HEK293T (cell line): Measurements from ENCODE around the gene COL5A1.

Source experiments
- CTCF ChIA-PET: fragments of 350-600 bp; formaldehyde crosslinking; extraction: SDS; loops from one replicate; lab custom pipeline; 2021; ENCODE audit warnings: antibody characterized with exemption, inconsistent platforms; lab: Yijun Ruan, JAX
- POLR2A ChIA-PET: fragments of 350-600 bp; formaldehyde crosslinking; extraction: SDS; loops from one replicate; lab custom pipeline; 2020; ENCODE audit warnings: antibody characterized with exemption, inconsistent platforms; lab: Yijun Ruan, JAX
- DNase-seq: peaks from one replicate; pipeline ENCODE4 v3.0.0; 2012; ENCODE audit warnings: mixed read lengths; ENCODE audit errors: extremely low spot score
- ARNT ChIP-seq: fragments of 450-650 bp; IDR thresholded peaks from 2 replicates; pipeline ENCODE4 v1.6.1; 2017; ENCODE audit warnings: mild to moderate bottlenecking
- BHLHE40 ChIP-seq: fragments of 450-650 bp; IDR thresholded peaks from 2 replicates; pipeline ENCODE4 v1.6.1; 2016; ENCODE audit warnings: mild to moderate bottlenecking, moderate library complexity, borderline replicate concordance
- CTBP1 ChIP-seq: fragments of 450-650 bp; IDR thresholded peaks from 2 replicates; pipeline ENCODE4 v1.6.1; 2016; ENCODE audit warnings: borderline replicate concordance
- ELF4 ChIP-seq: fragments of 450-650 bp; IDR thresholded peaks from 2 replicates; pipeline ENCODE4 v1.6.1; 2017; ENCODE audit warnings: antibody characterized with exemption
- FOXA1 ChIP-seq: fragments of 450-650 bp; IDR thresholded peaks from 2 replicates; pipeline ENCODE4 v1.6.1; 2016; ENCODE audit warnings: mild to moderate bottlenecking
- FOXK2 ChIP-seq: fragments of 450-650 bp; IDR thresholded peaks from 2 replicates; pipeline ENCODE4 v1.6.1; 2016; ENCODE audit warnings: mild to moderate bottlenecking
- FOXM1 ChIP-seq: fragments of 450-650 bp; IDR thresholded peaks from 2 replicates; pipeline ENCODE4 v1.6.1; 2017; ENCODE audit warnings: mild to moderate bottlenecking, borderline replicate concordance
- HDGF ChIP-seq: fragments of 450-650 bp; IDR thresholded peaks from 2 replicates; pipeline ENCODE4 v1.6.1; 2017; ENCODE audit warnings: antibody characterized with exemption, borderline replicate concordance
- L3MBTL2 ChIP-seq: fragments of 450-650 bp; conservative IDR thresholded peaks from 2 replicates; pipeline ENCODE4 v1.6.1; 2016; ENCODE audit warnings: mild to moderate bottlenecking
- LEF1 ChIP-seq: fragments of 450-650 bp; IDR thresholded peaks from 2 replicates; pipeline ENCODE4 v1.6.1; 2017; ENCODE audit warnings: mild to moderate bottlenecking, borderline replicate concordance
- NFRKB ChIP-seq: fragments of 450-650 bp; IDR thresholded peaks from 2 replicates; pipeline ENCODE4 v1.6.1; 2016; ENCODE audit warnings: mild to moderate bottlenecking, moderate library complexity
- SP1 ChIP-seq: fragments of 450-650 bp; IDR thresholded peaks from 2 replicates; pipeline ENCODE4 v1.6.1; 2017
- SUZ12 ChIP-seq: fragments of 450-650 bp; IDR thresholded peaks from 2 replicates; pipeline ENCODE4 v1.6.1; 2016; ENCODE audit warnings: mild to moderate bottlenecking
- TARDBP ChIP-seq: fragments of 450-650 bp; IDR thresholded peaks from 2 replicates; pipeline ENCODE4 v1.6.1; 2016
- ZNF384 ChIP-seq: fragments of 450-650 bp; IDR thresholded peaks from 2 replicates; pipeline ENCODE4 v1.6.1; 2016
- TF ChIP-seq, protein P1 (sequence below): fragments of 450-650 bp; IDR thresholded peaks from 2 replicates; pipeline ENCODE4 v1.6.1; 2016

COL5A1 gene

DNA sequence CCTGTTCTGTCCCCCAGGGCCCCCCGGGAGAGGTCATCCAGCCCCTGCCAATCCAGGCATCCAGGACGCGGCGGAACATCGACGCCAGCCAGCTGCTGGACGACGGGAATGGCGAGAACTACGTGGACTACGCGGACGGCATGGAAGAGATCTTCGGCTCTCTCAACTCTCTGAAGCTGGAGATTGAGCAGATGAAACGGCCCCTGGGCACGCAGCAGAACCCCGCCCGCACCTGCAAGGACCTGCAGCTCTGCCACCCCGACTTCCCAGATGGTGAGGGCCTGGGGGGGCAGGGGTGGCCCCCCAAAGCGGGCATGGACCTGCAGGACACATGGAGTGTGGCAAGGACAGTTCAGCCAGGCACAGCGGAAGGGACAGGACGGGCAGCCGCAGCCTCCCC, 183.0 kb downstream of the COL5A1 start:
- DNase-seq = no peak
- TF ChIP-seq L3MBTL2 (no peak), SUZ12 (no peak), ELF4 (no peak), TARDBP (no peak), ARNT (no peak), FOXA1 (no peak), FOXK2 (no peak), NFRKB (no peak), ZNF384 (no peak), CTBP1 (no peak), HDGF (no peak), BHLHE40 (no peak), FOXM1 (no peak), SP1 (no peak), LEF1 (no peak)
- TF ChIP-seq, protein P1, sequence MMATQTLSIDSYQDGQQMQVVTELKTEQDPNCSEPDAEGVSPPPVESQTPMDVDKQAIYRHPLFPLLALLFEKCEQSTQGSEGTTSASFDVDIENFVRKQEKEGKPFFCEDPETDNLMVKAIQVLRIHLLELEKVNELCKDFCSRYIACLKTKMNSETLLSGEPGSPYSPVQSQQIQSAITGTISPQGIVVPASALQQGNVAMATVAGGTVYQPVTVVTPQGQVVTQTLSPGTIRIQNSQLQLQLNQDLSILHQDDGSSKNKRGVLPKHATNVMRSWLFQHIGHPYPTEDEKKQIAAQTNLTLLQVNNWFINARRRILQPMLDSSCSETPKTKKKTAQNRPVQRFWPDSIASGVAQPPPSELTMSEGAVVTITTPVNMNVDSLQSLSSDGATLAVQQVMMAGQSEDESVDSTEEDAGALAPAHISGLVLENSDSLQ = no peak
- CTCF ChIA-PET = no interaction called here
- POLR2A ChIA-PET = no interaction called here

DNA sequence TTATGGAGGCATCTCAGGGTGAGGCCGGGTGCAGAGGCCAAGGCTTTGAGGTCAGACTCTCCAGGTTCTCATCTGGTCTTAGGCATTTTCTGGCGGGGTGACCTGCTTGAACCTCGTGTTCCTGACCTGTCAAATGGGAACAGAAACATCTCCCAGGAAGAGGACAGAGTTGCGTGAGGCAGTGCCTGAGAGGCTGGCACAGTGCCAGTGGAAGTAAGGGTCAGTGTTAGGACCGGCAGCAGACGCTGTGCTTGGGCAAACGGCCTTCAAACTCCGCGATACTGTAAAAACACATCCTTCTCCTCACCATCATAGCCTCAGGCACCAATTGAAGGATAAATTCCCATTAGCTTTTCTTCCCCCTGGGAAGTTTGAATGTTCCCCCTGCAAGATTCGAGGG, 183.4 kb downstream of the COL5A1 start:
- CTCF ChIA-PET = no interaction called here
- no peak for DNase-seq
- no peak for TF ChIP-seq SUZ12
- TF ChIP-seq FOXA1 = no peak
- TF ChIP-seq ELF4 = no peak
- POLR2A ChIA-PET = no interaction called here

DNA sequence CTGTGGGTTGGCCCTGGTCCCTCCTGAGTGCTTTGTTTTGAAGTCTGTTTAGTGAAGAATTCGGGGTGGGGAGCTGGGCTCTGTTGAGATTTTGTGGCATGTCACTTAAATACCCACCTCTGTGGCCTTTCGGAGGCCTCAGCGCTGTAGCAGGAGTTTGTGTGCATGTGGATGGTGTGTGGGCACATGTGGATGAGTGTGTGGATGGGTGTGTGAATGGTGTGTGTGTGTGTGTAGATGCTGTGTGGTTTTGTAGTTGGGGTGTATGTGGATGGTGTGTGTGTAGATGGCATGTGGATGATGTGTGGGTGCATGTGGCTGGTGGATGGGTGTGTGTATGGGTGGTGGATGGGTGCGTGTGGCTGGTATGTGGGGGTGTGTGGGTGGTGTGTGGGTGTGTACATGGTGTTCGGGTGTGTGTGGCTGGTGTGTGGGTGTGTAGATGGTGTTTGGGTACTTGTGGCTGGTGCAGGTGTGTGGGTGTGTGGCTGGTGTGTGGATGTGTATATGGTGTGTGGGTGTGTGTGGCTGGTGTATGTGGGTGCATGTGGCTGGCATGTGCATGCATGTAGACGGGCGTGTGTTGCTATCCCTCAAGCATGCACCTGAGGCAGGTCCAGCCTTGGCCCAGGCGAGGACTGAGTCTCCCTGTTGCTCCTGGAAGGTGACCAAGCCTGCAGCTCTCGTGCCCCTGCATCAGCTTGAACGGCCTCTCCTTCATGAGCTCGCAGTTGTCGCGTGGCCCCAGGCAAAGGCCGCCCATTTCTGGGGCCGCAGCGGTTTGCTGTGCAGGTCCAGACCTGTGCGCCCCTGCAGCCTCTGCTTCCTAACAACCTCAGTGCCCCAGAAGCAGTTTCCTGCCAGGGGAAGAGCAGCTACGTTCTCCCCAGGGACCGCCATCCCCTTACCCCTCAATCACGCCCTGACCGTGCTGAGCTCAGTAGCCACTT, 185.0 kb downstream of the COL5A1 start:
- TF ChIP-seq FOXM1 (no peak), HDGF (no peak), CTBP1 (no peak), TARDBP (no peak), FOXA1 (no peak), L3MBTL2 (no peak), ZNF384 (no peak), FOXK2 (no peak), NFRKB (no peak), LEF1 (no peak), ELF4 (no peak), BHLHE40 (no peak), SUZ12 (no peak), SP1 (no peak)
- TF ChIP-seq, protein P1 = no peak

DNA sequence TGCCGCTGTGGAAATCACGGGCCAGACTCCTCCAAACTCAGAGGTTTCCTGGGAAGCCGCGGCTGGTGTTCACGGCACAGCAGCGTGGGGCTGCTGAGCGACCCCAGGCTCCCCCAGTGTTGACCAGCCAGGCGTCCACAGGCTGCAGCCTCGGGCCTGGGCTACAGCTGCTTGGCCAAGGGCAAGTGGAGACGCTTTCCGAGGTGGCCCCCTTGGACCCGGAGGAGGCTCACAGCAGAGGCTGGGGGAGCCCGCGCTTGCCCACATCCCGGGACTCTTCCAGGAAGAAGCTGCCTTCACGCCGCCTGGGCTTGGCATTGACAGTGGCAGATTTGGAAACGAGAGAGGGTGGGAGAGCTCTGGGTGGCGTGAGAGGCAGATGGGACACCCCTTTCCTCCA, 186.0 kb downstream of the COL5A1 start:
- POLR2A ChIA-PET = no interaction called here
- CTCF ChIA-PET = no interaction called here
- TF ChIP-seq NFRKB = no peak
- no peak for TF ChIP-seq ARNT
- TF ChIP-seq ZNF384 = no peak
- no peak for TF ChIP-seq LEF1
- no peak for TF ChIP-seq FOXM1
- TF ChIP-seq FOXA1 = no peak

More for the DNA sequence above, 185.0 kb downstream of the COL5A1 start:
- CTCF ChIA-PET = no interaction called here
- no peak for DNase-seq
- POLR2A ChIA-PET = no interaction called here

DNA sequence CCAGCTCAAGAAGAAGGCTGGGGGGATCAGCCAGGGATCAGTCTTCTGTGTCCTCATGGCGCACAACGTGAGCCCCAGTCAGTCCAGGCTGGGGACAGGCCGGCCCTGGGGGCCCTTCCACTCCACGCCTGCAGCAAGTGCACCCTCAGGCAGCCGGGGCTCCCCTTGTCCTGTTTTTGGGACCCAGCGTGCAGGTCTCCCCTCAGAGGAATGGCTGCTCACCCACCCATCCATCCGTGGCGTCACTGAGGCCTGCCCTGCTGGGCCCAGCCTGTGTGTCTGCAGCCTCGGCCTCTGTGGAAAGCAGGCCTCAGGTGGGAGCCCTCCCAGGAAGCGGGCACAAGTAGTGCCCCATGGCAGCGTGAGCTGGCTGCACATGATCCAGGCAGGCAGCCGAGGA, 186.4 kb downstream of the COL5A1 start:
- DNase-seq = no peak
- ChIA-PET CTCF (no interaction called here), POLR2A (no interaction called here)
- no peak for TF ChIP-seq ZNF384
- TF ChIP-seq CTBP1 = no peak
- no peak for TF ChIP-seq L3MBTL2
- TF ChIP-seq ARNT = no peak
- no peak for TF ChIP-seq HDGF
- no peak for TF ChIP-seq BHLHE40
- TF ChIP-seq ELF4 = no peak
- no peak for TF ChIP-seq FOXA1
- no peak for TF ChIP-seq SP1
- TF ChIP-seq, protein P1 = no peak
- TF ChIP-seq TARDBP = no peak

More for the DNA sequence above, 186.0 kb downstream of the COL5A1 start:
- DNase-seq = no peak

DNA sequence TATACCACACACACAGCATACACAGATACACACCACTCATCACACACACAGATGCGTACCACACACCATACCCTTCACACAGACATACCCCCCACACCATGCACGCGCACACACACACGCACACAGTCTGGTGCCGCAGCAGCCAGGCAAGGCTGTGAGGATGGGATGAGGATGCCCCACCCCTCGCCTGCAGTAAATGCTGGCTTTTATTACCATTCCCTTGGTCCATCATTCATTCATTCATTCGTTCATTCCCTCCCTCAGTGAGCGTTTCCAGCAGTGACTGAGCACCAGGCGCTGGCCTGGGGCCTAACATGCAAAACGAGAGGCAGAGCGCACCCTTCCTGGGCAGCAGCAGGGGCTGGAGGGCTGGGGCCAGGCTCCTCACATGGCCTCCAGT, 187.3 kb downstream of the COL5A1 start:
- ChIA-PET POLR2A (no interaction called here), CTCF (no interaction called here)
- no peak for DNase-seq
- TF ChIP-seq ELF4 (no peak), FOXM1 (no peak), BHLHE40 (no peak), ZNF384 (no peak), ARNT (no peak), HDGF (no peak), SUZ12 (no peak), FOXK2 (no peak), L3MBTL2 (no peak), TARDBP (no peak), NFRKB (no peak), SP1 (no peak)
- TF ChIP-seq, protein P1 = no peak
